ENCODE results near the gene RAB44.
"Not testable (repeated sequence)": the region's sequence is repeated elsewhere in the genome, so short reads cannot be mapped to it uniquely, and the experiment has no call there.

RAB44 gene

DNA sequence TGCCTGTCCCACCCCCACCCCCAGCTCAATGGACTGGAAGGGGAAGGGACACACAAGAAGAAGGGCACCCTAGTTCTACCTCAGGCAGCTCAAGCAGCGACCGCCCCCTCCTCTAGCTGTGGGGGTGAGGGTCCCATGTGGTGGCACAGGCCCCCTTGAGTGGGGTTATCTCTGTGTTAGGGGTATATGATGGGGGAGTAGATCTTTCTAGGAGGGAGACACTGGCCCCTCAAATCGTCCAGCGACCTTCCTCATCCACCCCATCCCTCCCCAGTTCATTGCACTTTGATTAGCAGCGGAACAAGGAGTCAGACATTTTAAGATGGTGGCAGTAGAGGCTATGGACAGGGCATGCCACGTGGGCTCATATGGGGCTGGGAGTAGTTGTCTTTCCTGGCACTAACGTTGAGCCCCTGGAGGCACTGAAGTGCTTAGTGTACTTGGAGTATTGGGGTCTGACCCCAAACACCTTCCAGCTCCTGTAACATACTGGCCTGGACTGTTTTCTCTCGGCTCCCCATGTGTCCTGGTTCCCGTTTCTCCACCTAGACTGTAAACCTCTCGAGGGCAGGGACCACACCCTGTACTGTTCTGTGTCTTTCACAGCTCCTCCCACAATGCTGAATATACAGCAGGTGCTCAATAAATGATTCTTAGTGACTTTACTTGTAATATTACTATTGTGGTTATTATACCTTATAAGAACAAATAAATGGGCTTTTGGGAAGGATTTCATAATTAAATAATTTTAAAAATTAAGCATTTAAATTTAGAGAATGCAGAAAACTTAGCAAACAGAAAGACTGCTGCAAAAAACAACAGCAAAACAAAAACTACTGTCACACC, 10.7 kb upstream of the RAB44 start:
- peak; percentile 34 for DNase-seq

DNA sequence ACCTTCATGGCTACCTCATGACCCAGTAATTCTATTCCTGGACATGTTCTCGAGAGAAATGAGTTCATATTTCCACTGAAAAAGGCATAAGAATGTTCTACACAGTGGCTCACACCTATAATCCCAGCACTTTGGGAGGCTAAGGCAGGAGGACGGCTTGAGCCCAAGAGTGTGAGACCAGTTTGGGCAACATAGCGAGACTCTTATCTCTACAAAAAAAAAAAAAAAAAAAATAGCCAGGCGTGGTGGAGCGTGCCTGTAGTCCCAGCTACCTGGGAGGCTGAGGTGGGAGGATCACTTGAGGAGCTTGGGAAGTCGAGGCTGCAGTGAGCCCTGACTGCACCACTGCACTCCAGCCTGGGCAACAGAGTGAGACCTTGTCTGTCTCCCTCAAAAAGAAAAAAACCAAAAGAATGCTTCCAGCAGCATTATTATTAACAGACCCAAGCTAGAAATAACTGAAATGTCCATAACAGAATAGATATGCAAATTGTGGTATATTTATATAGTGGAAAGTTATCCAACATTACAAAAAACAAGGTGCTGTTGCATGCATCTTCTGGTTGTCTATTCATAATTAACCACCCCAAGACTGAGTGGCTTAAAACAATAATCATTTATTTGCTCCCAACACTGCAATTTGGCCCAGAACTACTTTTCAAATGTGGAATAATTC, 9.4 kb upstream of the RAB44 start:
- peak; percentile 44 for DNase-seq

DNA sequence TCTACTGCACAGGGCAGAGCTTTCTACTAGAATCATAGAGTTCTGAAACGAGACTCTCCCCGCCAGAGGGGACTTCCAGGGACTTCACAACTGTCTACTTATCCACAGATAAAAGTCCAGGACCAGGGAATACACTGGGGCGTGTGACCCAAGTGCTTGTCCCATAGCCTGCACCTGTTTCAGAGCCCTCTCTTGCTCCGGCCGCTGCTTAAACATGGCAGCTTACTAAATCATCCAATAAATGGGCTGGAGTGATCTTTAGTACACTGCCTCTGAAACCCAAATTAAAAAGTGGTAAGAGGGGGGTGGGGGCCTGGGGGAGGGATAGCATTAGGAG, 8.9 kb upstream of the RAB44 start:
- peak; percentile 51 for DNase-seq

DNA sequence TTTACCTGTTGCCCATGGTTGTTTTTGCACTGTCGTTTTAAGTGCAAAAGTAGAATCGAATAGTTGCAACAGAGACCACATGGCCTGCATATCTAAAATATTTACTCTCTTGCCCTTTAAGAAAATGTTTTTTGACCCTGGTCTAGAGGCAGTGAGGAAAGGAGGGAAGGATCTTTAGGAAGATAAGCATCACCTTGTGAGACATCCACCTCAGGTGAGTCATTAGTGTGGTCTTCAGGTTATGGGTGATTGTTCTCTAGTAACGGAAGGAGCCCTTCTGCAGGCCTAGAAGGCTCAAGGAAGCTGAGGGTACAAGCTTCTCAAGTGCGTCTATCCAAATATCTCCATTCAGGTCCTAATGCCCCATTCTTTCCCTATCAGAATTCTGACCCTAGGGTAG, 6.6 kb upstream of the RAB44 start:
- no peak for DNase-seq

DNA sequence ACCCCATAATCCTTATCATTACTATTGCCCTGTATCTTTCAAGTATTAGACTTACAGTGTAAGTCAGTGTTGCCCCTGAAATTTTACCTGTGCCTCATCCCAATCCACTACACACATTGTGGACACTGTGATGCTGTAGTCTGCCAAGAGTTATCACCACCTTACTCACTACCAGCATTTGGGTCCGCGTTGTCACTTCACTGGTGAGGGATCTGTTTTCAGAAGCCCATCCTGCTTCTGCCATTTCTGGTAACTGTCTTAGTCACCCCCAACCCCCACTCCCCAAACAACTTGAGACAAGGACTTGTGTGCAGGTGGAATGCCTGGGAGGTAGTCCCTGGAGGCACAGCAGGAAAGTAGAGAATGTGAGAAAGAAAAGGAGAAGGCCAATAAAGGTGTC, 6.0 kb upstream of the RAB44 start:
- DNase-seq = no peak

DNA sequence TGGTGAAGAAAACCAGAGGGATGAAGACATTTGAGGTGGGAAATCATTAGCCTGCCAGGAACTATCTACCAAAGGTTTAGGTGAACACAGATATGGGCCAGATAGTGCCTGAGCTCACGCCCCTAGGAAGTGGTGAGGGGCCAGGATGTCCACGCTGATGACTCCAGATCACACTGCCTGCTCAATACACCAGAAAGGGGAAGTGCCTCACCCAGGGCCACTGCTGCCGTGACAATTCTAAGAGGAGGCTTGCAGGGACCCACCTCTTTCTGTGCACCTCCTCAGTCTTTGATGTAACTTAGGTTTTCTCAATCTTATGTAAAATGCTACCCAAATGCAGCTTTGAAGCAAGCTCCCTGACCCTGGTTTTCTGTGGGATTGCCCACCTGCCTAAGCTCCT, 5.4 kb upstream of the RAB44 start:
- no peak for DNase-seq

DNA sequence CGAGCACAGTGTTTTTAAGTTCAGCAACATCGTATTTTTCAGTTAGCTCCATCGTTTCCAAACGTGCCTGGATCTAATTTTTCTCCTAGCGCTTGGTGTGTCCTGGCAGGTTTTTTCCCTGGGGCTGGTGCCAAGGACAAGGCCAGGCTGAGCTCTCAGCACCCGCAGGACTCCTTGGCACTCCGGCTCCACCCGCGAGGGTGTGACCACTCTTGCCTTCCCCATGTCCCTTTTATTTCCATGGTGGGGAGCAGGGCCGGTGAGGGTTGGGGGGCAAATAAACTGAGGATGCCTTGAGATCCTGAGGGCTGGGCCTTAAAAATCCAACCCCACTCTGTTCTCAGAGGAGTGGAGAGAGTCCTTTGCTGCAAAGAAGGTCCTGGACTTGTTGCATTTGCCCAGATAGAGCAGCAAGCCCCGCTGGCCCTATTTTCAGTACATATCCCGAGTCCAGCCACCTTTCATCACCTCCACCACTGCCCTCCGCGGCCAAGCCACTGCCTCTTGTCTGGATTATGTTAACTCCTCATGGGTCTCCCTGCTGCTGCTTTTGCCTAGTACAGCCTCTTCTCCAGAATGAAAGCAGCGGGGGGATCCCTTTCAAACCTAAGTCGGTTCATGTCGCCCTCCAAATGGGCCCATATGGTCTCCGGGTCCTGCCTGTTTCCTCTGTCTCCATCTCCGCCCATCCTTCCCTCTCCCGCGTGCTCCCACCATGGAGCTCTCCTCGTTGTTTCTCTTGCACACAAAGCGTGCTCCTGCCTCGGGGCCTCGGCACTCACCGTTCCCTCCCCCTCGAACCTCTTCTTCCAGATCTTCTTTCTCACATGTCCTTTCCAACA, 4.5 kb upstream of the RAB44 start:
- no peak for DNase-seq

DNA sequence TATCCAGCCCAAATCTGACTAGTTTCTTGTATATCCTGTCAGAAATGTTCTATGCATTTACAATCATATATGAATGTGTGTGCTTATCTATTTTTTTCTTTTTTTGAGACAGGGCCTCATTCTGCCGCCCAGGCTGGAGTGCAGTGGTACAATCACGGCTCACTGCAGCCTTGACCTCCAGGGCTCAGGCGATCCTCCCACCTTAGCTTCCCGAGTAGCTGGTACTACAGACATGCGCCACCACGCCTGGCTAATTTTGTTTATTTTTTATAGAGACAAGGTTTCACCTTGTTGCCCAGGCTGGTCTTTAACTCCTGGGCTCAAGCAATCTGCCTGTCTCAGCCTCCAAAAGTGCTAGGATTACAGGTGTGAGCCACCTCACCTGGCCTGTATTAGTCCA, 3.0 kb upstream of the RAB44 start:
- no peak for DNase-seq

DNA sequence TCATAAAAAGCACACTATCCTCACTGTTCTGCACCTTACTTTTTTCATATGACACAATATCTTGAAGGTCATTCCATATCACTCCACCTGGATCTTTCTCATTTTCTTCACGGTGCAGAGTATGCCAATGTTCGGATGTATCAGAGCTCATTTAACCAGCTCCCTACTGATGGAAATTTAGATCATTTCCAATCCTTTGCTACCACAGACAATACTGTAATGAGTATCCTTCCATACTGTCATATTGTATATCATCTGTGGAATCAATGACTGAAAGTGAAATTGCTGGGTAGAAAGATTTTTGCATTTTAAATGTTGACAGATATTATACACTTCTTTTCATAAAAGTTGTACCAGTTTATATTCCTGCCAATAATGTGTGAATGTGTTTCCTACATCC, 2.2 kb upstream of the RAB44 start:
- no peak for DNase-seq

DNA sequence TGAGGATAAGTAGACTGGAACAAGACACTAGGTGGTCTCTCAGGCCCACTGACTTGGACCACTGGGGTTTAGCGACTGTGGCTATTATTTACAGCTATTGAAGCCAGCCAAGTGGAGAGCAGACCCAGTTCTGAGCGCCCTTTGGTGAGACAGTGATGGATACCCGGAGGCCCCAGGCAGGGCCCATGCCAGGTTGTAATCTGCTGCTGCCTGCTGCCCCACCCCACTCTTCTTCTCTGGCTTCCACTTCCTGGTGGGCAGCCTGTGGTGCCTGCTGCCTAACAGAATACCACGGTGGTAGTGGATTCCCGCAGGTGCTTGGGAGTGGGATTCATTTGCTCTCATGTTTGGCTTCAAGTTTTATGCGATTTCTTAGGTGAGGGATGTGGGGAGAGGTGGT, 570 bp downstream of the RAB44 start:
- DNase-seq = no peak

DNA sequence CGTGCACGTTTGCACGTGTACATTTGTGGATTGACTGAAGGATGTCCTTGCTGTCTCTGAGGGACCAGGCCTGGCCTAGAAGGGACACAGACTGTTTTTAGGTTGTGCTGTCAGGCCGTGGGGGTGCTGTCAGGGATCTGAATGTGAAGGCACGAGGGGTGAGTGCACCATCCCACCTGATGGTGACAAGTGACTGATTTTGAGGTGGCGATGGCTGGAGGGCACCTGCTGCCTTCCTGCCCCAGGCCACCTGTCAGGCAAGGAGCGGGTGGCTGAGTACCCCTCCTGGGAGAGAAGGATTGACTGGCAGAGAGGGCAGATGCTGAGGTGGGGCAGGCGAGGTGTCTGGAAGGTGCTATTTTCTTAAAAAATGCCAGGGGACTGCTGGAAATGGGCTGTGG, 1.2 kb downstream of the RAB44 start:
- no peak for DNase-seq

DNA sequence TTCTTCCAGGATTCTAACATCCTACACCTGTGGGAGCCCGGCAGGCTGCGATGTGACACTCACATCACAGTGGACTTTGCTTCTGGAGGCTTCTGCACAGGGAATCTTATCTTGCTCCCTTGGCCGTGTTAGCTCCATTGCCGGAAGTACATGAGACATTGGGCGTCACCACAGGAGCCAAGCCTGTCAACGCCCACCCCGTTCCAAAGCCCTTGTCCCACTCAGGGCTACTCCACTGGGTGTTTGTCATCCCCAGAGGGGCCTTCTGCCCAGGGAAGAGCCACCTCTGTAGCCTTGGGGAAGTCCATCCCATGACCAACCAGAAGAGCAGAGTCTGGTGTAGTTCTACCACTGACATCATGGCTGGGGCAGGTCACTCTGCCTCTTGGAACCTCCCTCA, 1.7 kb downstream of the RAB44 start:
- DNase-seq = no peak

DNA sequence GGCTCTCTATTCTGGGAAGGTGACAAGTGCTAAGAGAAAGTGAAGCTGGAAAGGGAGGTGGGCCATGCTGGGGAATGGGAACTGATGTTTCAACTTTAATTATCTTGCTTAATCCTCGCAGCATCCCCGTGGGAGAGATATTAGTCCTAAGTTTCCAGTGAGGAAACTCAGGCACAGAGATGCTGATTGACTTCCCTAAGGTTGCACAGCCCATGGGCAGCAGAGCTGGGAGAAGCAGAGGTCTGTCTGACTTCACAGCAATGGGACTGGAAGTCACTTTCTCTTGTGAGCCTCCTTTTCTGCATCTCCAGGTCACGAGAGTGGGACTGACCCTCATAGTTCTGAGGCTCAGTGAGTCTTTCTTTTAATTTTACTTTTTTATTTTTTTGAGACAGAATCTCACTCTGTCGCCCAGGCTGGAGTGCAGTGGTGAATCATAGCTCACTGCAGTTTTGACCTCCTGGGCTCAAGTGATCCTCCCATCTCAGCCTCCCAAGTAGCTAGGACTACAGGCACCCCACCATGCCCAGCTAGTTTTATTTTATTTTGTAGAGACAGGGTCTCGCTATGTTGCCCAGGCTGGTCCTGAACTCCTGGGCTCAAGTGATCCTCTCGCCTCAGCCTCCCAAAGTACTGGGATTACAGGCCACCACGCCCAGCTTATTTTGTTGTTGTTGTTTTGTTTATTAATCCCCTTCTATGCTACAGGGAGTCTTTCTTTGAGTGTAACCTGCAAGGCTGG, 2.6 kb downstream of the RAB44 start:
- no peak for DNase-seq

DNA sequence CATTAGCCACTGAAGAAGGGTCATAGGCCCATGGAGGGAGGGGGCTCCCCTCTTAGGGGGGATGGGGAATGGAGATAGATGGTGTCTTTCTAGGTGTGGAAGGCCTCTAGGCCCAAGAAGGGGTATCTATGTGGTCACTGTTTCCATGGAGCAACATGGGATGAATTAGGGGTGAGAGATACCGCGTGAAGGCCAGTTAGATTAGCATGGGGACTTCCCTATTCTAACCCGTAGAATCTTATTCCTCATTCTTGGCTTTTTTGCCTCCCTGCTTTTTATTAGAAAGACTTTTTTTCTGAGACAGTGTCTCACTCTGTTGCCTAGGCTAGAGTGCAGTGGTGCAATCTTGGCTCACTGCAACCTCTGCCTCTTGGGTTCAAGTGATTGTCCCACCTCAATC, 3.2 kb downstream of the RAB44 start:
- no peak for DNase-seq

DNA sequence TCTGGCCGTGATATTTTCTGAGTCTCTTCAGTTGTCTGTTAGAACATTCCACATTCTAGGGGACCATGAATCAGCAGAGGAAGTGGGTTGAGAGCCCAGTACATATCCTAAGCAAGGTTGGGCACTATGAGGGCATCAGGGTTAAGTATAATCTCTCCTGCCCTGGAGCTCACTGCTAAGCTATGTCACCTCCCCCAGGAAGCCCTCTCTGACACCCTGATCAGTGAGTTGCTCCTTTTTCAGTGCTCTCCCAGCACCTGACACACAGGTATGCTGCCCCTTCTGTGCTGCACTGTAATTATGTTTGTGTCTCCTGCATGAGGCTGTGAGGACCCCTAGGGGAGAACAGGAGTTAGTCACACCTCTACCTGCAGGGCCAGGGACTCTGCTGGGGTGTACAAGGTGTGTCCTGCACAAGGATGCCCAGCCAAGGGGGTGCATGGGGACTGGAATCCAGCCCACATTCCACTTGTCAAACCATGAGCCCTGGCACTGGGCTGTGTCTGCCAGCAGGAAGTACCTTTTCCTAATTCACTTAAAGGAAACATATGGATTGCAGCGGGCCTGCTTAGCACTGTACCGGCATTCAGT, 3.9 kb downstream of the RAB44 start:
- DNase-seq = peak; percentile 48

DNA sequence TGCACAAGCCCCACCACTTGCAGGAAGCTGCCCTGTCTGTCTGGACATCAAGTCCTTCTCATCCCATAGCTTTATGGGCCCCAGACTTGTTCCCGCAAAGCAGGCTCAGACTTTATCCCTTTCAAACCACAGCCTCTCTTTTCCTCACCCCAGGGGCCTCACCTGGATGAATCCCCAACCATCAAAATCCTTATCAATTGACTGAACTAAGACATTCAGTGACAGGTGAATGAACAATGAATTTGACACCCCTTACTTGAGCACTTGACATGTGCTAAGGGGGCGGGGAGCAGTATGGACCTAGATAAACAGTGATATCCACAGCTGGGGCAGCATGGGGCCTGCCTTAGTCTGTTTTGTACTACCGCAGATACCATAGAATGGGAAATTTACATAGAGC, 5.0 kb downstream of the RAB44 start:
- no peak for DNase-seq

DNA sequence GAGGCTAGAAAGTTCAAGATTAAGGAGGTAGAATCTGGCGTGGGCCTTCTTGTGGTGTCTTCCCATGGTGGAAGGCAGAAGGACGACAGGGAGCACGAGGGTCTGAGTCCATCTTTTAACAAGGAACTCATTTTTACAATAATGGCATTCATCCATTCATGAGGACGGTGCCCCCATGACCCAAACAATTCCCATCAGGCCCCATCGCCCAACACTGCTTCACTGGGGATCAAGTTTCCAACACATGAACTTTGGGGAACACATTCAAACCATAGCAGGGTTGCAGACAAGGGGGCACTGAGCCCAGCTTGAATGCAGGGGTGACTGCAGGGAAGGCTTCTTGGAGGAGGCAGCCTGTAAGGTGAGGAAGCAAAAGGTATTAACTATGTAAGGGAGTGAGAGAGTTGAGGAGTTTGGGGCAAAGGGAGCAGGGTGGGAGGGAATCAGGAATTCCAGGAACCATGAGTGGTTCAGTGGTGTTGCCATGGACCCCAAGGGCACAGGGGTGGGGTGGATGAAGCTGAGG, 5.5 kb downstream of the RAB44 start:
- no peak for DNase-seq

DNA sequence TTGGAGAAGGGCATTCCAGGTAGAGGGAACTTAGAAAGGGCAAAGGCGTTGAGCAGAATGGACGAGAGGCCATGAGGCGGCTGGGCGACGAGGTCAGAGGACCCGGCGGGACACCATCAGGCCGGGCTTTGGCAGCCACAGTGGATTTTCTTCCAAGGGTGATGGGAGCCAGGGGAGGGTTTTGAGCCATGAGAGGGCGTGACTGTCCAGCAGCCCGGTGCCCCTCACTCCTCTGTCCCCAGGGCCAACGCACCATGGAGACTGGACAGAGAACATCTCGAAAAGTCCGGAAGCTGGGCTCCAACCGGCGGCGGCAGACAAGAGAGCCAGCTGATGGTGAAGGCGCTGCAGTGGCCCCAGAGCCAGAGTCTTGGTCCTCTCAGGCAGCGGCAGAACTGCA, 6.4 kb downstream of the RAB44 start:
- DNase-seq = no peak

DNA sequence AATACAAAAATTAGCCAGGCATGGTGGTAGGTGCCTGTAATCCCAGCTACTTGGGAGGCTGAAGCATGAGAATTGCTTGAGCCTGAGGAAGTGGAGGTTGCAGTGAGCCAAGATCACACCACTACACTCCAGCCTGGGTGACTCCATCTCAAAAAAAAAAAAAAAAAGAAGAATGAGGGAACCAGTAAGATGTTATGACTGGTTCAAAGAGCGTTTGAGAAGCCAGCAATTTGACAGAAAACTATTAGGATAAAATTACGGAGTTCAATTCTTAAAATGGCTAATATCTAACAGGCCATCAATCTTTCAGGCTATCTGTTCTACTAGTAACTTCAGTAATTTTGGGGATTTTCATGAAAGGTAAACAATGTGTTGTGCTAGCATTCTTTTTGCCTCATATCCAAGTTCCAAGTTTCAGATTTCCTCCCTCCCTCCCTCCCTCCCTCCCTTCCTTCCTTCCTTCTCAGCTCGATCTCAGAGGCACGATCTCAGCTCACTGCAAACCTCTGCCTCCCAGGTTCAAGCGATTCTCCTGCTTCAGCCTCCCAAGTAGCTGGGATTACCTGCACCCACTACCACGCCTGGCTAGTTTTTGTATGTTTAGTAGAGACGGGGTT, 7.4 kb downstream of the RAB44 start:
- DNase-seq = not testable (repeated sequence)

DNA sequence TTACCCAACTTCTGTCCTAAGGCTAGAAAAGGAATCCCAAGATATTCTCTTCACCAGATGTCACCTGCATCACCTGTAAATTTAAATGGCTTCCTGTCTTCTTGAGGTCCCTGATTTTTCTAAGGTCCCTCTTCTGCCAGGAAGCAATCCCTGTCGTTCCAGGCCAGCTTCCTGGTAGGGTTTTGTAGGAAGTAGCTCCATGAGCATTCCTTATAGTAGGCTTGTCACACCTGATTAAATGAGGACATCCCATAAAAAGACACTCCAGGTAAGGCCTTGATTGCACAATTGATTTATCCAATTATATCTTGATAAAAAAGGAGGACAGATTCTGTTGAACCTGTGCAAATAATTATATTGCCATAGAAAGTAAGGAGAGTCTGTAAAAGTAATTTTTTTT, 8.7 kb downstream of the RAB44 start:
- no peak for DNase-seq

DNA sequence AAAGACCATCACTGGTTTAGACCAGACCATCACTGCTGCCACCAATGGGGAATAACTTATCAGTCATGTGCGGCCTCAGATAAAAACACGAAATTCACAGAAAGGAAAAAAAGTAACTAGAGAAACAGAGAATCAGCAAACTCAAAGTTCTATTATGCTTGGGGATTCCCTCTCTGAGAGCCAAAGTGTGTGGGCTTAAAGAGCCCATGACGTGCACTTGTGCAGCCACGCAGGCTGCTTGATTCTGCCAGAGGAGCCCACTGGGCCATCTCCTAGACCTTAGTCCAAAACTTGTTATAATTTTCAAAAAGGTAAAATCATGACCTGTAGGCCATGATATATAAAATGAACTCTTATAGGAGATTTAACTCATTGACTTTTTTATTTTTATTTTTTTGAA, 15.2 kb downstream of the RAB44 start:
- no peak for DNase-seq

DNA sequence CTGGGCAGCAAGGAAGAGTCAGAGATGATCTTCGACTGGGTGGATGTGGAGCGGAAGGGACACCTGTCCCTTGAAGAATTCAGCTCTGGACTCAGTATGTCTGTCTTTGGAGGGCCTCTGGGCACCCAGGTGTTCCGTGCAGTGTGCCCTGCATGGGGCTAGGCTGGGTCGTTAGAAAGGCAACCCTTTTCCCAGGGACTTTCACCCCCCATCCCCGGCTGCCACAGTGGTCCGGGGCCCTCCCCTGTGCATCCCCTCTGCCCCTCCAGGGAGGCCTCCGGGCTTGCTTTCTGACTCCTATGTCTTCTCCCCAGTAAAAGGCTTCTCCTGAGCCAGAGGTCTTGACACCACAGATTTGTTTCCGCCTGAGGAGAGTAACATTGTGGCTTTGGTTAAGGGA, 16.2 kb downstream of the RAB44 start:
- no peak for DNase-seq
